ENCODE data around the gene CFAP119.

Gene CFAP119

DNA sequence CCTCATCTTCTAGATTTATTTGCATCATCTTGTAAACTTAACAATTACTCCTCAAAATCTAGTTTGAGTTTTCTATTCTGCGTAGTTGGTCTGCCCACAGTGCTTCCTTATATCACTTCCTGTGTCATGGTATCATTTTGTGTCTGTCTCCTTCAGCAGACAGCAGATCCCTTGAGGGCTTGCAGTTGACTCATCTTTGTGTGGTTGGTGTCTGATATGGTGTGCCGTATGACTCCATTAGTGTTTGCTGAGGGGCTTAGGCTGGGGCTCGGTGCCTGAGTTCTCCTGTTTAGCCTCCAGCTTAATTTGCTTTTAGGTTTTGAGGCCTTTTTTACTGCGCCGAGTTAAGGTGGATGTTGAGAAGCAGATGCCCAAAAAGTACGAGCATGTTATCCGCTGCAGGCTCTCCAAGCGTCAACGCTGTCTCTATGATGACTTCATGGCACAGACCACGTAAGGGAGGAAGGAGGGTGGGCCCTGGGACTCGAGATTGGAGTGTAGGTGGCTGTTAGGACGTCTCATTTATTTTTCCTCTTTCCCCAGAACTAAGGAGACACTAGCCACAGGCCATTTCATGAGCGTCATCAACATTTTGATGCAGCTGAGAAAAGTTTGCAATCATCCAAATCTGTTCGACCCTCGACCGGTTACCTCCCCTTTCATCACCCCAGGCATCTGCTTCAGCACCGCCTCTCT is 46.0 kb downstream of the CFAP119 start:
- DNase-seq (ENCODE audit: extremely low read depth, low read depth): no peak
- no peak for TF ChIP-seq CTCF (IDR thresholded peaks at IDR 0.05; ENCODE audit: low read depth, low read length)

DNA sequence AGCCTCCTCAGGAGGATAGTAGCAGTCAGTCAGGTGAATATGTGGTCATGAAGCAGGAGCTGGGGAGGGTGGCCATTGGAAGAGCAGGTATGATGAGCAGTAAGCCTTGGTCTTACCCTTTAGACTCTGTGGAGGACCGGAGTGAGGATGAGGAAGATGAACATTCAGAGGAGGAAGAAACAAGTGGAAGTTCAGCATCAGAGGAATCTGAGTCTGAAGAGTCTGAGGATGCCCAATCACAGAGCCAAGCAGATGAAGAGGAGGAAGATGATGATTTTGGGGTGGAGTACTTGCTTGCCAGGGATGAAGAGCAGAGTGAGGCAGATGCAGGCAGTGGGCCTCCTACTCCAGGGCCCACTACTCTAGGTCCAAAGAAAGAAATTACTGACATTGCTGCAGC is 50.1 kb downstream of the CFAP119 start:
- TF ChIP-seq CTCF (IDR thresholded peaks at IDR 0.05; ENCODE audit: low read depth, low read length): no peak
- no peak for DNase-seq (ENCODE audit: extremely low read depth, low read depth)

DNA sequence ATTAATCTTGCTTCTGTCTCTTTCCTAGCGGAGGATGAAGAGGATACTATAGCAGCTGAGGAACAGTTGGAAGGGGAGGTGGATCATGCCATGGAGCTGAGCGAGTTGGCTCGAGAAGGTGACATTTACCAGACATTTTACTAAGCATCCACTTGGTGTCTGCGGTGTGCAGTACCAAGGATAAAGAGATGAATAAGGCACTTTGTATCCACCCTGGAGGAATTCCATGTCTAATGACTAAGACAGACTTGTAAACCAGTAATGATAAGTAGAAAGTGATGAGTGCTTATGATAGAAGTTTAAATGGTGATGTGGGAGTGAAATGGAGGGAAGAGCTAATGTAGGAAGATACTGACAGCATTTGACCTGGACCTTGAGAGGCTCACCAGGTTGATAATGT is 50.9 kb downstream of the CFAP119 start:
- DNase-seq (ENCODE audit: extremely low read depth, low read depth): no peak
- no peak for TF ChIP-seq CTCF (IDR thresholded peaks at IDR 0.05; ENCODE audit: low read depth, low read length)

Data from AG09319 (cell line).